ENCODE measurements around the gene TMEM14C.
"Not testable (repeated sequence)": the region's sequence is repeated elsewhere in the genome, so short reads cannot be mapped to it uniquely, and the experiment has no call there.

Gene TMEM14C

DNA sequence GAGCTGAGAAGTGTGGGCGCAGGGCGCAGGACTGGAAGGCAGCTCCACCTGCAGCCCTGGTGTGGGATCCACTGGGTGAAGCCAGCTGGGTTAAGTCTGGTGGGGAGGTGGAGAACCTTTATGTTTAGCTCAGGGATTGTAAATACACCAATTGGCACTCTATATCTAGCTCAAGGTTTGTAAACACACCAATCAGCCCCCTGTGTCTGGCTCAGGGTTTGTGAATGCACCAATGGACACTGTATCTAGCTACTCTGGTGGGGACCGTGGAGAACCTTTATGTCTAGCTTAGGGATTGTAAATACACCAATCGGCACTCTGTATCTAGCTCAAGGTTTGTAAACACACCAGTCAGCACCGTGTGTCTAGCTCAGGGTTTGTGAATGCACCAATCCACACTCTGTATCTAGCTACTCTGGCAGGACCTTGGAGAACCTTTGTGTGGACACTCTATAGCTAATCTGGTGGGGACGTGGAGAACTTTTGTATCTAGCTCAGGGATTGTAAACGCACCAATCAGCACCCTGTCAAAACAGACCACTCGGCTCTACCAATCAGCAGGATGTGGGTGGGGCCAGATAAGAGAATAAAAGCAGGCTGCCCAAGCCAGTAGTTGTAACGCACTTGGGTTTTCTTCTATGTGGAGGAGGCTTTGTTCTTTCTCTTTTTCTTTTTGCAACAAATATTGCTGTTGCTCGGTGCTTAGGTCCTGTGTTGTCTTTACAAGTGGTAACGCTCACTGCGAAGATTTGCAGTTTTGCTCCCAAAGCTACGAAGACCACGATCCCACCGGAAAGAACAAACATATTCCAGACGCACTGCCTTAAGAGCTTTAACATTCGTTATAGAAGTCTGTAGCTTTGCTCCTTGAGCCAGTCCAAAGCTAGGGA lies 1.7 kb upstream of the TMEM14C start:
- DNase-seq (ENCODE audit: low read depth in 2 of 3, low spot score in 2 of 3) = not testable (repeated sequence)

DNA sequence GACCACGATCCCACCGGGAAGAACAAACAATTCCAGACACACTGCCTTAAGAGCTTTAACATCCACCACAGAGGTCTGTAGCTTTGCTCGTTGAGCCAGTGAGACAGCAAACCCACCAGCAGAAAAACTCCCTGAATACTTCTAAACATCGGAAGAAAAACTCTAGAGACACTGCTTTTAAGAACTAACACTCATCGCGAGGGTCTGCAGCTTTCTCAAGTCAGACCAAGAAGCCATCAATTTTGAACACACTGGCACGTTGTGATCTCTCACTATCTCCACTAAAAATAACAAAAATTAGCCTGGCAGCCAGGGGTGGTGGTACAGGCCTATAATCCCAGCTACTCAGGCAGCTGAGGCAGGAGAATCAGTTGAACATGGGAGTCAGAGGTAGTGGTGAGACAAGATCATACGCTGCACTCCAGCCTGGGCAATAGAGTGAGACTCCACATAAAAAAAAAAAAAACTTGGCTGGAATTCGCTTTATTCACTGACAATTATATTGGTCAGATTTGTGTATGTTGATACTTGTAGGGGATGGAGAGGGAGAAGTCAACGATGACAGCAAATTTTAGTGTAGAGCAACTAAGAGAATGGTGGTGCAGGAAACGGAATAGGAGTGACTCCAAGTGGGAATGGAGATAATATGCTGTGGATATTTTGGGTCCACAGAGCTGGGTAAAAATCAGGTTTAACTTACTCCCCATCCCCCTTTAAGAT lies 860 bp upstream of the TMEM14C start:
- DNase-seq (ENCODE audit: low read depth in 2 of 3, low spot score in 2 of 3) = no peak

DNA sequence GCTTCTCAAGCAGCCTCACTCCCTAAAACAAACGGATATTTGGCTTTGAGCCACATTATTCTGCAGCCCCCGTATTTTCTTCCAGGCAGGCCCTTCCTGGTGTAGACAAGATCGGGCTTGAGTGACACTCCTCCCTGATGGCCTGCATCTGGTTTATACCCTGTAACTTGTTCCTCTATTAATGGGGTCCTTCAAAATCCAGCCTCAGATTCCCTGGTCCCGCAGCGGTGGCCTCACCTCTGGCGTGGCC lies 375 bp upstream of the TMEM14C start:
- no peak for DNase-seq (ENCODE audit: low read depth in 2 of 3, low spot score in 2 of 3)

DNA sequence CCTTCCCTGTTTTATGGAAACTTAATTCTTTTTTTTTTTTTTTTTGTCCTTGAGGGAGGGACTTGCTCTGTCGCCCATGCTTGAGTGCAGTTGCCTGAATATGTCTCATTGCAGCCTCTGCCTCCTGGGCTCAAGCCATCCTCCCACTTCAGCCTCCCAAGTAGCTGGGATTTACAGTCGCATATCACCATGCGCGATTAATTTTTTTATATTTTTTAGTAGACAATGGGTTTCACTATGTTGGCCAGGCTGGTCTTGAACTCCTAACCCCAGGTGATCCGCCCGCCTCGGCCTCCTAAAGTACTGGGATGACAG lies 654 bp downstream of the TMEM14C start:
- no peak for DNase-seq (ENCODE audit: low read depth in 2 of 3, low spot score in 2 of 3)

DNA sequence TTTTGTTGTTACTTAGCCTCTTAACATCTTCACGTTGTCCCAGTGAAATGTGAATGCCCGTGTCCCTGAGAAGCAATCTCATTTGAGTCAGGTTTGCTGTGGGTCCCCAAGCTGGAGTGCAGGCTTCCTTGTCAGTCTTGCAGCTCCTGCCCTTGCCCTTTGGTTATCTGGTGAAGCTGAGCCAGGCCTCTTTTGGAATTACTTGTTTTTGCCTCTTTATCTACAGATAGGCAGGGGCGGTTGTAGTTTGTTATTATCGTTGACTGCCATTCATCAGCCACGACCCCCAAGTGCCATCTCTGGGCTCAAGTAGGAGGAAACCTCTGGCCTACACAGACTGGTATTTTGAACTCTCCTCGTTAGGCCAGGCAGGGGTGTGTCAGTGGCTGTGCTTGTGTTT lies 2.2 kb downstream of the TMEM14C start:
- no peak for DNase-seq (ENCODE audit: low read depth in 2 of 3, low spot score in 2 of 3)

DNA sequence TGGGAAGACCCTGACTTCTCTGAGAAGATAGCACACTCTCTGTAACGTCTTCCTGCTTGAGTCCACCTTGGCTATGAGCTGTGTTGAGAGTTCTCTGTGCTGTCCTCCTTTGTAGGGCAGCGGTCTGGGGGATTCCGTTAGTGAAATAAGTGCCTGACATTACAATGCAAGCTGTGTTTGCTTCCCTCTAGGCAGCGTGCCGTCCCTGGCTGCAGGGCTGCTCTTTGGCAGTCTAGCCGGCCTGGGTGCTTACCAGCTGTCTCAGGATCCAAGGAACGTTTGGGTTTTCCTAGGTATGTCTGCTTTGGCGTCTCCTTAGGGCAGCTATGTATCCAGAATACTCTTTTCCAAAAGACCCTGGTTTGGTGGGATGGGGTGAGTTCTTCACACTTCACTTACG lies 2.8 kb downstream of the TMEM14C start:
- DNase-seq (ENCODE audit: low read depth in 2 of 3, low spot score in 2 of 3) = no peak

DNA sequence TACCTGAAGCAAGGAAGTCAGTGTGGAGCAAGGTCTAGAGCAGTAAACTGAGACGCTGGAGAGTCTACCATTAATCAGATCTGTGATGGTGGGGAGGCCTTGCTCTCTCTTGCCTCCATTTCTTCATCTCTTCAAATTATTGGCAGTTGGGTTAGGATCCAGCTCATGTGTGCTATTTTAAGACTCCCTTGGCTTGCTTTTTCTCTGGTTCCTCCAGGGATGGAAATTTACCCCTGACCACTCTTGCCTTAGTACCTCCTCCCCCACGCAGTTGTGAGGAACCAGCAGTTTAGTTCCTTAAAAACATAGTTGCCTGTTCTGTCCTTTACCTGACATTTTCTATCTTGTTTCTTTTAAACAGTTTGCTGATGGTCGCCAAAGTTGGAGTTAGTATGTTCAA lies 7.4 kb downstream of the TMEM14C start:
- no peak for DNase-seq (ENCODE audit: low read depth in 2 of 3, low spot score in 2 of 3)

DNA sequence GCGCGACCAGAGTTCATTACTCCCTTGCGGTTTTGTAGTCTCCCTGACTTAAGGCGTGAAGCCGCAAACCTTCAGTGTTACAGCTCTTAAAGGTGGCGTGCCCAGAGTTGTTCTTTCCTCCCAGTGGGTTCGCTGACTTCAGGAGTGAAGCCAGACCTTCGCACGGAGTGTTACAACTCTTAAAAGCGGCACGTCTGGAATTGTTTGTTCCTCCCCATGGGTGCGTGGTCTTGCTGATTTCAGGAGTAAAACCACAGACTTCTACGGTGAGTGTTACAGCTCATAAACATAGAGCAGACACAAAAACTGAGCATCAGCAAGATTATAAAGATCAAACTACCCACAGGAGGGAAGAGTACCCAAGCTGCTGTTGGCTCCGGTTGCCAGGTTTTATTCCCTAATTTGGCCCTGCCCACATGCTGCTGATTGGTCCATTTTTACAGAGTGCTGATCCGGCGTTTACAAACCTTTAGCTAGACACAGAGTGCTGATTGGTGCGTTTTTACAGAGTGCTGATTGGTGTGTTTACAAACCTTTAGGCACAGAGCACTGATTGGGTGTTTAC lies 10.4 kb downstream of the TMEM14C start:
- DNase-seq (ENCODE audit: low read depth in 2 of 3, low spot score in 2 of 3) = no peak

DNA sequence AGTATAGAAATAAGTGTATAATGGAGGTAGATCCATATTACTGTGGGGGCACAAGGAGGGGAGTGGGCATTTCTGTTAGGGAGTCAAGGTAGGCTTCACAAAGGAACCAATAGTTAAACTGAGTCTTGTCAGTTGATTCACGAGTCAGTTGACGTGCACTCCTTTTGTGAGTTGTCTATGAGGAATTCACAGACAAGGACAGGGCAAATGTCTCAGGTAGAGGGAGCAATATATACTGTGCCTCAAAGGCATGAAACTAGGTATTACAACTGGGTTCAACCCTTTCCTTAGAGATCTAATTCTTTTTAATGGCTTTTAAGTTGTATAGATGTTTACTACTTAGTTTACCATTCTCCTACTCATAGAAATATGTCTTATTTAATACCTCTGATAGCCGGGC lies 11.0 kb downstream of the TMEM14C start:
- DNase-seq (ENCODE audit: low read depth in 2 of 3, low spot score in 2 of 3) = no peak

DNA sequence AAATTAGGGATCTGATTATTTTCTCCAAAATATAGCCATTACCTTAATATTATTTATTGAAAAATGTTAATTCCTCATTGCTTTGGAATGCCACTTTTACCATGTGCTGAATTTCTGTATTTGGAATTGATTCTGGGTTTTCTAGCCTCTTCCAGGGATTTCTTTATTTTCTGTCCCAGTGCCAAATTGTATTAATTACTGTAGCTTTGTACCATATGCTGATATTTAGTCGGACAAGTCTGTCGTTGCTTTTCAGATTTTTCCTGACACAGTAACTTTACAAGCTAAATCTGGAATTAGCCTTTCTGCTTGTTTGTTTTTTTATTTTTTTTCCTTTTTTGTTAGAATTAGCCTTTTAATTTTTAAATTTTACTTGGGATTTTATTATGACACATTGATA lies 13.9 kb downstream of the TMEM14C start:
- DNase-seq (ENCODE audit: low read depth in 2 of 3, low spot score in 2 of 3) = no peak

DNA sequence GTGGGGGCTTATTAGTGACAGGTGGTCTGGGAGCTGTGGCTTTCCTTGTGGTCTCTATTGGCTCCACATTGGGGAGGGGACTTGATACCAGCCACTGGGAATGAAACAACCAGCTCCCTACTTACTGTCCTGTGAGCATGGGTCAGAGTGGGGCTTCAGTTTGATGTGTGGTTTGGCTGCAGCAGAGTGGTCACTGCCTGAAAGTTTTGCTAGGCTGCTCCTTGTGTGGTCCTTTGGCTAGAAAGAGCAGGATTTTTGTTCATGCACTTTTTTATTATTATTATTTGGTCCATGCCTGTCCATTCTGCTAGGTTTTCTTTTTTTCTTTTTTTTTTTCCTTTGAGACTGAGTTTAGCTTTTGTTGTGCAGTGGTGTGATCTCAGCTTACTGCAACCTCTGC lies 17.2 kb downstream of the TMEM14C start:
- no peak for DNase-seq (ENCODE audit: low read depth in 2 of 3, low spot score in 2 of 3)

DNA sequence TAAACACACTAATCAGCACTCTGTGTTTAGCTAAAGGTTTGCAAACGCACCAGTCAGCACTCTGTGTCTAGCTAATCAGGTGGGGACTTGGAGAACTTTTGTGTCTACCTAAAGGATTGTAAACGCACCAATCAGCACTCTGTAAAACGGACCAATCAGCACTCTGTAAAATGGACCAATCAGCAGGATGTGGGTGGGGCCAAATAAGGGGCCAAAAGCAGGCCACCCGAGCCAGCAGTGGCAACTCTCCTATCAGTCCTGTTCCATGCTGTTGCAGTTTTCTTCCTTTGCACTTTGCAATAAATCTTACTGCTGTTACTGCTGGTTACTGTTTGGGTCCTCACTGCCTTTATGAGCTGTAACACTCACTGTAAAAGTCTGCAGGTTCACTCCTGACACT lies 18.8 kb downstream of the TMEM14C start:
- DNase-seq (ENCODE audit: low read depth in 2 of 3, low spot score in 2 of 3) = not testable (repeated sequence)

DNA sequence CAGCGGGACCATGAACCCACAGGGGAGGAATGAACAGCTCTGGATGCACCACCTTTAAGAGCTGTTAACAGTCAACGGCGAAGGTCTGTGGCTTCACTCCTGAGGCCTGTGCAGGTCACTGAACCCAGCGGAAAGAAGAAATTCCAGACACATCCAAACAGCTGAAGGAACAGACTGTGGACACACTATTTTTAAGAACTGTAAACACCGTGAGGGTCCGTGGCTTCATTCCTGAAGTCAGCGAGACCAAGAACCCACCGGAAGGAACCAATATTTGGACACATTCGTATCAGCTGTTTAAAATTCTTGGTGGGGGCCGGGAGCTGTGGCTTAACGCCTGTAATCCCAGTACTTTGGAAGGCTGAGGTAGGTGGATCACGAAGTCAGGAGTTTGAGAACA lies 19.4 kb downstream of the TMEM14C start:
- no peak for DNase-seq (ENCODE audit: low read depth in 2 of 3, low spot score in 2 of 3)

DNA sequence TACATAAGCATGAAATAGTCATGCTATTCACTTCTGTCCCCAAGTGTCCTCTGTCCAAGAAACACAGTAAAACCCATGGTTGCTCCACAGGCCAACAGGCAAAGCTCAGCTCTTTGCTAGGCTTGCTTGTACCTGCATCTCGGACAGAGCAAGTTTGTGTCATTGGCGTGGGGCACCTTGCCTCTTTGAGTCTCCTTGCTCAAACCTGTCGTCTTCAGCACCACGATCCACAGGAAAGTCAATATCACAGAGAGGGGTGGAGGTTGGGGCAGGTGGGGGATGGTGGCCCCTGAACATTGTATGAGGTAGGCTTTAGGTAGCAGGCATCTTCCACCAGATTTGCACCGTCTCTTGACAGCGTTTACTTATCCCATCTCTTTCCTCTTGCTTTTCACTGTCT lies 20.6 kb downstream of the TMEM14C start:
- no peak for DNase-seq (ENCODE audit: low read depth in 2 of 3, low spot score in 2 of 3)

DNA sequence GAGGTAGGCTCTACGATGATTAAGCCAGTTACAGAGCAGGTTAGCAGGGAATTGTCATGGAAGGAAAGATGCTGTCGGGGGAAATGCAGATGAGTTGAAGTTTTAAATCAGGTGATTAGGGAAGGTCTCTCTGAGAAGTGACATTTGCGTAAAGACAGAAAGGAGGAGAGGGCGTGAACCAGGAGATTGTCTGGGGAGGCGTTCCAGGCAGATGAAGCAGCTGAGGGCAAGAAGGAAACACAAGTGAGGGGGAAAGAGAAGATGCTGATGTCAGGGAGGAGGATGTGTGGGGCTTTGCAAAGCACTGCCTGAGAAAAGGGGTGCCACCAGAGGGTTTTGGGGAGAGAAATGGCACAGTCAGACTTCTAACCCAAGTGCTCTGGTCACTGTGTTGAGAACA lies 22.2 kb downstream of the TMEM14C start:
- no peak for DNase-seq (ENCODE audit: low read depth in 2 of 3, low spot score in 2 of 3)

DNA sequence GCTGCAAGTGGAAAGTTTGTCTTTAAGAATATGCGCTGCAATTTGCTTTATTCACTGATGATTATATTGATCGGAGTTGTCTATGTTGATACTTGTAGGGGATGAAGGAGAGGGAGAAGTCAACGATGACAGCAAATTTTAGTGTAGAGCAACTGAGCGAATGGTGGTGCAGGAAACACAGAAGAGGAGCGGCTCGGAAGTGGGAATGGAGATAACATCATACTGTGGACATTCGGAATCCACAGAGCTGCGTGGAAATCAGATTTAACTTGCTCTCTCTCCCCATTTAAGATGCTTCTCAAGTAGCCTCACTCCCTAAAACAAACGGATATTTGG lies 24.0 kb downstream of the TMEM14C start:
- no peak for DNase-seq (ENCODE audit: low read depth in 2 of 3, low spot score in 2 of 3)

DNA sequence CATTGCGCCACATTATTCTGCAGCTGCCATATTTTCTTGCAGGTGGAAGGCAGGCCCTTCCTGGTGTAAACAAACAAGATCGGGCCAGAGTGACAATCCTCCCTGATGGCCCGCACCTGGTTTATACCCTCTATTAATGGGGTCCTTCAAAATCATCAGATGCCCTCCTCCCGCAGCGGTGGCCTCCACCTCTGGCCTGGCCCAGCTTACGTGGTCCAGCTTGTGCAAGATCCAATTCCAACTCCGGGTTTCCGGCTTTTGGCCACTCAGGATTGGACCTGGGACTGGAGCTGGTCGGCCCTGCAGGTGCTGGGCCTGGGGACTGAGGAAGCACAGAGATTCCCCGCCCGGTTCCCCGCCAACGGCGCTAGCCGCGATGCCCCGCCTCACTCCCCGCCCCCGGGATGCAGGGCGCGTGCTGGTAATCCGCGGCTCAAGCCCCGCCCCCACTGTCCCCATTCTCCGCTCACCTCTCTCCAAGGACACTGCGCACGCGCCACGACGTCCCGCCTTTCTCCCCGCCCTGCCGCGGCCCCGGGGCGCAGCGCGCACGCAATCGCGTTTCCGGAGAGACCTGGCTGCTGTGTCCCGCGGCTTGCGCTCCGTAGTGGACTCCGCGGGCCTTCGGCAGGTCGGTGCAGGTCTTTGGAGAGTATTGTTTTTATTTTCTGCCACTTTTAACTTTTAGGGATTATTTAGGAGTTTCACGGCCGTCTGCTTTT lies 24.5 kb downstream of the TMEM14C start, which contains the start of gene TMEM14B:
Gene TMEM14B (plus strand): TSS at position 555 of the 722 bp plus-strand sequence. CDS start 1,441 bp downstream, outside the sequence.
- DNase-seq (ENCODE audit: low read depth in 2 of 3, low spot score in 2 of 3) = peak; percentile 98 to 99 (median 99)

DNA sequence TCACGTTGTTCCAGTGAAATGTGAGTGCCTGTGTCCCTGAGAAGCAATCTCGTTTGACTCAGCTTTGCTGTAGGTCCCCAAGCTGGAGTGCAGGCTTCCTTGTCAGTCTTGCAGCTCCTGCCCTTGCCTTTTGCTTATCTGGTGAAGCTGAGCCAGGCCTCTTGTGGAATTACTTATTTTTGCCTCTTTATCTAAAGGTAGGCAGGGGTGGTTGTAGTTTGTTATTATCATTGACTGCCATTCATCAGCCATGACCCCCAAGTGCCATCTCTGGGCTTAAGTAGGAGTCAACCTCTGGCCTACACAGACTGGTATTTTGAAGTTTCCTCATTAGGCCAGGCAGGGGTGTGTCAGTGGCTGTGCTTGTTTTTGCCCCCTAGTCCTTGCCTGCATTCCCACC lies 26.9 kb downstream of the TMEM14C start:
- no peak for DNase-seq (ENCODE audit: low read depth in 2 of 3, low spot score in 2 of 3)

DNA sequence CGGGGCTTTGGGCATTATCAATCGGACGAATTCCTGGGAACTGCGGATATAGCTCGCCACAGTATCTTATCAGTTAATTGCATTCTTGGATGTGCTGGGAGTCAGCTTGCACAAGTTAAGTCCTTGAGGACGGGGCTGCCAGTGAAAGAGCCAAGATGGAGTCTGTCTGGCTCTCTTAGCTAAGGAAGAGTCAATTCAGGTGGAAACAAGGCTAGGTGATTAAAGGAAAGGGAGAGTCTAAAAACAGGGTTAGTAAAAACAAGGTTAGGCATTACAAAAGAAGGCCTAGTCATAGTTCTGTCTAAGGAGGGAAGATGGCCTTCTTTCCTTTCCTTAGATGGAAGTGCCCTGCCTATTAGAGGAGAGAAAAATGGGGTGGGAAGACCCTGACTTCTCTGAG lies 27.7 kb downstream of the TMEM14C start:
- not testable (repeated sequence) for DNase-seq (ENCODE audit: low read depth in 2 of 3, low spot score in 2 of 3)

DNA sequence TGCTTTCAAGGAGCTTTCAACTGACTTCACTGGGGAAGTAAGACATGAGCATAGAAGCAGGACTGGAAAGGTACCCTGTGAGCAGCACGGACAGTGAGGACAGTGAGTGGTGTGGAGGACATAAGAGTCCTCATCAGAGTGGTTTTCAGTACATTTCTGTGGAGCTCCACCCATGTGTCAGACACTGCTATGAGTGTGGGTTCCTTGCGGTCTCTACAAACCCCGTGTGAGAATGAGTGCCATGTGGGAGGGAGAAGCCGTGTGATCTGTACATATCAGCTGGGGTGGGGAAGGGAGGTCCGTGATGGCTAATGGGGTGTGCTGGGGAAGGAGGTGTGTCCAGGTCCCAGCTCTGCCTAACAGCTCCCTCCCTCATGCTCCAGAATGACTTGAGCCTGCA lies 28.9 kb downstream of the TMEM14C start:
- DNase-seq (ENCODE audit: low read depth in 2 of 3, low spot score in 2 of 3) = not testable (repeated sequence)

DNA sequence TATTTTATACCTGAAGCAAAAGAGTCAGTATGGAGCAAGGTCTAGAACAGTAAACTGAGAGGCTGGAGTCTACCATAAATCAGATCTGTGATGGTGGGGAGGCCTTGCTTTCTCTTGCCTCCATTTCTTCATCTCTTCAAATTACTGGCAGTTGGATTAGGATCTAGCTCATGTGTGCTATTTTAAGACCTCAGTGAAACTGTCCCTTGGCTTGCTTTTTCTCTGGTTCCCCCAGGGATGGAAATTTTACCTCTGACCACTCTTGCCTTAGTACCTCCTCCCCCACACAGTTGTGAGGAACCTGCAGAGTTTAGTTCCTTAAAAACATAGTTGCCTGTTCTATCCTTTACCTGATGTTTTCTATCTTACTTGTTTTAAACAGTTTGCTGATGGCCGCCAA lies 33.2 kb downstream of the TMEM14C start:
- no peak for DNase-seq (ENCODE audit: low read depth in 2 of 3, low spot score in 2 of 3)

DNA sequence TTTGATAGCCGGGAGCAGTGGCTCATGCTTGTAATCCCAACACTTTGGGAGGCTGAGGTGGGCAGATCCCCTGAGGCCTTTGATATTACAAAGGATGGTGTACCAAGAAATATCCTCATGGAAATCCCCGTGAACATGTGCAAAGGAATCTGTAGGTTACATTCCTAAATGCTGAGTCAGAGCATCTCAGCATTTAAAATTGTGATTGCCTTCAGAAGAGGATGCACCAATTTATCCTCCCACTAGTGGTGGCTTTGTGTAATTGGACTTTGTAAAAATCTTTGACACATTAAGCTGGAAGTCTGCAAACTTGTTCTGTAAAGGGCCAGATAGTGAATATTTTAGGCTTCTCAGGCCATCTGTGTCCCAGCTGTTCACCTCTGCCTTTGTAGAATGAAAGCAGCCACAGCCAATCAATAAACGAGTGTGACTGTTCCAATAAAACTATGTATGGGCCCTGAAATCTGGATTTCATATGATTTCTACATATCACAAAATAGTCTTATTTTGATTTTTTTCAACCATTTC lies 36.5 kb downstream of the TMEM14C start:
- DNase-seq (ENCODE audit: low read depth in 2 of 3, low spot score in 2 of 3) = no peak

Measured in activated CD8-positive, alpha-beta memory T cell treated with anti-CD3 and anti-CD28 coated beads for 48 hours (primary cell).